GM12872 (cell line): Measurements from ENCODE around the gene TUBA4A.

Source experiments
- CTCF ChIP-seq: IDR thresholded peaks from 3 replicates; pipeline ENCODE4 v1.5.1; 2011; ENCODE audit warnings: low read depth, mild to moderate bottlenecking, low read length, moderate library complexity; ENCODE audit not compliant: insufficient read depth

Gene TUBA4A

DNA sequence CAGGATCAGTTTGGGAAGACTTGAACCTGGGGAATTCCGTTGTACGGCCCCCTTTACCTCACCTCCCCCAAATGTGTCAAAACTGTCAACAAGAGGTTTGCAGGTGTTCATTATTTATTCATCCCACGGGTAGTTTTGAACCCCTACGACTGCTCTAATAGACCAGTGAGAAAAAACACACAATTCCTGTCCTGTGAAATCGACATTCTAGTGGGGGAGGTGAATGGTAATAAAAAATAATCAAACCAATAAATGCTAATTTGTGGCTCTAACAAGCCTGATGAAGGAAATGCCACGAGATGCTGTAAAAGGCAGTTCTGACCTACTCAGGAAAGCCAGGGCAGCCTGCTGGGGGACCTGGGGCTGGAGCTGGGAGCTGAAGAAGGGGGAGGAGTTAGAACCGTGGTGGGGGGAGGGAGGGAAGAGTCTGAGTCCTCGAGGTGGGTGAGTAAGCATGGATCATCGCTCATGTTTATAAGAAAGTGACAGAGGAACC lies 25.0 kb upstream of the TUBA4A start:
- no peak for TF ChIP-seq CTCF

- peak; percentile 99 for TF ChIP-seq CTCF
Measured at GRCh38 chr2:219277703-219278654, 24.3 kb upstream of the TUBA4A start.

GRCh38 chr2:219274361-219274921 lies 20.7 kb upstream of the TUBA4A start:
- TF ChIP-seq CTCF: no peak

GRCh38 chr2:219273937-219274336 lies 20.2 kb upstream of the TUBA4A start:
- no peak for TF ChIP-seq CTCF

GRCh38 chr2:219272995-219273394 lies 19.3 kb upstream of the TUBA4A start:
- no peak for TF ChIP-seq CTCF

DNA sequence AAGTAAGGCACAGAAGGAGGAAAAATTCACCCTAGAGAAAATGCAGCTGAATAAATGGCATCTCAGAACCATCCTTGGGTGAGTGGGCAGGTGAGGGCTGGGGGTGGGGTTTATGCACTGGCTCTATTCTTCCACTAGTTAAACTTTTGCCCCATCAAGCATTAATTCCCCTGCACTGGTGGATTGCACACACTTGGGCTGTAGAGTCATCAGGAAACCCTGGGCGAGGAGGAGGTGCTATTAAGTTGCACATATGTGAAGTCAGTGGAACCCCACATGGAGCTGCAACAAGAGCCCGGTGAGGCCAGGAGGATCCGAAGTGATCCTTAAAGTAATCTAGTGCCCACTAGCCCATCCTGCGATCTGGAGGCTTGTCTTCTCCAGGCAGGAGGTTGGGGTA lies 18.6 kb upstream of the TUBA4A start:
- TF ChIP-seq CTCF: no peak

- TF ChIP-seq CTCF: no peak
Measured at GRCh38 chr2:219271021-219271420, 17.3 kb upstream of the TUBA4A start.
